DOHH2 (cell line): ENCODE data around the gene LTO1.

Experiments used
- H3F3A ChIP-seq: fragments of 200-600 bp; sonication (generic), shearing (Covaris generic); 2 replicates; pipeline ENCODE4 v1.6.0; 2016; ENCODE audit warnings: antibody characterized with exemption, mild to moderate bottlenecking; ENCODE audit not compliant: control insufficient read depth, insufficient read depth
- H3K27ac ChIP-seq: fragments of 200-600 bp; sonication (generic); 2 replicates; pipeline ENCODE4 v1.5.1; 2014; ENCODE audit warnings: low read depth, mild to moderate bottlenecking, low read length, moderate library complexity
- H3K27me3 ChIP-seq: fragments of 200-600 bp; sonication (generic); 2 replicates; pipeline ENCODE4 v1.6.1; 2014; ENCODE audit warnings: mild to moderate bottlenecking, low read length, mixed read lengths; ENCODE audit not compliant: control insufficient read depth
- H3K36me3 ChIP-seq: fragments of 200-600 bp; sonication (generic); 2 replicates; pipeline ENCODE4 v1.6.1; 2014; ENCODE audit warnings: mild to moderate bottlenecking, low read length, moderate library complexity, mixed read lengths; ENCODE audit not compliant: control insufficient read depth
- H3K4me1 ChIP-seq: fragments of 200-600 bp; sonication (generic); 2 replicates; pipeline ENCODE4 v1.6.1; 2014; ENCODE audit warnings: mild to moderate bottlenecking, low read length, mixed read lengths; ENCODE audit not compliant: control insufficient read depth
- H3K4me2 ChIP-seq: fragments of 200-600 bp; sonication (generic); 2 replicates; pipeline ENCODE4 v1.6.0; 2014; ENCODE audit warnings: mild to moderate bottlenecking, low read length, moderate library complexity
- H3K4me3 ChIP-seq: fragments of 200-600 bp; sonication (generic); 2 replicates; pipeline ENCODE4 v1.5.1; 2014; ENCODE audit warnings: mild to moderate bottlenecking, low read length, mixed read lengths
- H3K79me2 ChIP-seq: fragments of 200-600 bp; sonication (generic); 2 replicates; pipeline ENCODE4 v1.6.1; 2014; ENCODE audit warnings: mild to moderate bottlenecking, low read length, mixed read lengths; ENCODE audit not compliant: control insufficient read depth
- H3K9me2 ChIP-seq: fragments of 200-600 bp; sonication (generic); replicated peaks from 2 replicates; pipeline ENCODE4 v1.6.1; 2014; ENCODE audit warnings: mild to moderate bottlenecking, low read length, mixed read lengths; ENCODE audit not compliant: control insufficient read depth
- H3K9me3 ChIP-seq: fragments of 200-600 bp; sonication (generic); 2 replicates; pipeline ENCODE4 v1.6.1; 2014; ENCODE audit warnings: antibody characterized with exemption, low read length, mixed read lengths; ENCODE audit not compliant: control insufficient read depth, insufficient read depth
- H4K20me1 ChIP-seq: fragments of 200-600 bp; sonication (generic); 2 replicates; pipeline ENCODE4 v1.6.0; 2014; ENCODE audit warnings: low read depth, mild to moderate bottlenecking, antibody characterized with exemption, low read length, moderate library complexity; ENCODE audit not compliant: control insufficient read depth, insufficient read depth
- EZH2phosphoT487 ChIP-seq: fragments of 200-600 bp; sonication (generic); IDR thresholded peaks from 2 replicates; pipeline ENCODE4 v1.6.1; 2017; ENCODE audit warnings: borderline replicate concordance, mild to moderate bottlenecking, antibody characterized with exemption, low read length, moderate library complexity, mixed read lengths
- TF ChIP-seq, protein P1 (sequence below): fragments of 200-600 bp; sonication (generic); IDR thresholded peaks from one replicate; pipeline ENCODE4 v1.5.1; 2014; ENCODE audit warnings: antibody characterized with exemption, mild to moderate bottlenecking, low read depth, low read length; ENCODE audit not compliant: poor library complexity, severe bottlenecking

LTO1 gene

GRCh38 chr11:69654001-69654659, 21.0 kb downstream of the LTO1 start:
- H3K27me3 ChIP-seq, result no peaks in the 10 kb centered on the region
- H3K36me3 ChIP-seq, result no peaks in the 10 kb centered on the region
- no peaks in the 10 kb centered on the region for H3K4me1 ChIP-seq
- no peaks in the 10 kb centered on the region for H3K9me3 ChIP-seq
- no peaks in the 10 kb centered on the region for H3K9me2 ChIP-seq
- H3K4me2 ChIP-seq, result no peak overlapping the region
- no peak overlapping the region for H3K4me3 ChIP-seq
- TF ChIP-seq, protein P1, sequence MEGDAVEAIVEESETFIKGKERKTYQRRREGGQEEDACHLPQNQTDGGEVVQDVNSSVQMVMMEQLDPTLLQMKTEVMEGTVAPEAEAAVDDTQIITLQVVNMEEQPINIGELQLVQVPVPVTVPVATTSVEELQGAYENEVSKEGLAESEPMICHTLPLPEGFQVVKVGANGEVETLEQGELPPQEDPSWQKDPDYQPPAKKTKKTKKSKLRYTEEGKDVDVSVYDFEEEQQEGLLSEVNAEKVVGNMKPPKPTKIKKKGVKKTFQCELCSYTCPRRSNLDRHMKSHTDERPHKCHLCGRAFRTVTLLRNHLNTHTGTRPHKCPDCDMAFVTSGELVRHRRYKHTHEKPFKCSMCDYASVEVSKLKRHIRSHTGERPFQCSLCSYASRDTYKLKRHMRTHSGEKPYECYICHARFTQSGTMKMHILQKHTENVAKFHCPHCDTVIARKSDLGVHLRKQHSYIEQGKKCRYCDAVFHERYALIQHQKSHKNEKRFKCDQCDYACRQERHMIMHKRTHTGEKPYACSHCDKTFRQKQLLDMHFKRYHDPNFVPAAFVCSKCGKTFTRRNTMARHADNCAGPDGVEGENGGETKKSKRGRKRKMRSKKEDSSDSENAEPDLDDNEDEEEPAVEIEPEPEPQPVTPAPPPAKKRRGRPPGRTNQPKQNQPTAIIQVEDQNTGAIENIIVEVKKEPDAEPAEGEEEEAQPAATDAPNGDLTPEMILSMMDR, result no peak
- TF ChIP-seq EZH2phosphoT487, result no peak
- H3K79me2 ChIP-seq, result no peaks in the 10 kb centered on the region
- no peak overlapping the region for H3K27ac ChIP-seq
- no peaks in the 10 kb centered on the region for H3F3A ChIP-seq
- H4K20me1 ChIP-seq, result no peaks in the 10 kb centered on the region

GRCh38 chr11:69653406-69653960, 21.7 kb downstream of the LTO1 start:
- TF ChIP-seq EZH2phosphoT487, result no peak
- TF ChIP-seq, protein P1, result no peak
- H4K20me1 ChIP-seq, result no peaks in the 10 kb centered on the region
- H3F3A ChIP-seq, result no peaks in the 10 kb centered on the region
- H3K79me2 ChIP-seq, result no peaks in the 10 kb centered on the region
- no peaks in the 10 kb centered on the region for H3K27me3 ChIP-seq
- H3K27ac ChIP-seq, result no peak overlapping the region
- no peaks in the 10 kb centered on the region for H3K9me3 ChIP-seq
- H3K9me2 ChIP-seq, result no peaks in the 10 kb centered on the region
- no peak overlapping the region for H3K4me2 ChIP-seq
- no peaks in the 10 kb centered on the region for H3K4me1 ChIP-seq
- no peaks in the 10 kb centered on the region for H3K36me3 ChIP-seq
- H3K4me3 ChIP-seq, result no peak overlapping the region

DNA sequence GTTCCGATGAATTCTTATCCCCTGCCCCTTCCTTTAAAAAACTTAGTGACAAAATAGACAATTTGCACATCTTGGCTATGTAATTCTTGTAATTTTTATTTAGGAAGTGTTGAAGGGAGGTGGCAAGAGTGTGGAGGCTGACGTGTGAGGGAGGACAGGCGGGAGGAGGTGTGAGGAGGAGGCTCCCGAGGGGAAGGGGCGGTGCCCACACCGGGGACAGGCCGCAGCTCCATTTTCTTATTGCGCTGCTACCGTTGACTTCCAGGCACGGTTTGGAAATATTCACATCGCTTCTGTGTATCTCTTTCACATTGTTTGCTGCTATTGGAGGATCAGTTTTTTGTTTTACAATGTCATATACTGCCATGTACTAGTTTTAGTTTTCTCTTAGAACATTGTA, 22.2 kb downstream of the LTO1 start:
- Histone ChIP-seq H3K9me3 (no peaks in the 10 kb centered on the region), H3K9me2 (no peaks in the 10 kb centered on the region), H3K27me3 (no peaks in the 10 kb centered on the region), H3K4me2 (no peak overlapping the region), H3K79me2 (no peaks in the 10 kb centered on the region), H3K4me3 (no peak overlapping the region), H3K27ac (no peak overlapping the region), H3K36me3 (no peaks in the 10 kb centered on the region), H3F3A (no peaks in the 10 kb centered on the region), H4K20me1 (no peaks in the 10 kb centered on the region), H3K4me1 (no peaks in the 10 kb centered on the region)
- TF ChIP-seq, protein P1, result no peak
- TF ChIP-seq EZH2phosphoT487, result no peak
